Neural cell (in vitro differentiated cells): Measurements from ENCODE around the gene ACLY.

Experiments used
- EP300 ChIP-seq: fragments of 450-650 bp; conservative IDR thresholded peaks from 2 replicates; pipeline ENCODE4 v1.6.1; 2014; ENCODE audit warnings: antibody characterized with exemption, mild to moderate bottlenecking, moderate library complexity; ENCODE audit not compliant: poor library complexity, severe bottlenecking
- EZH2 ChIP-seq: fragments of 200-600, 300-800 bp; shearing (Covaris generic), sonication (generic); IDR thresholded peaks from 2 replicates; pipeline ENCODE4 v1.6.1; 2014; ENCODE audit warnings: antibody characterized with exemption, low read length, borderline replicate concordance, mild to moderate bottlenecking; ENCODE audit not compliant: insufficient read depth, poor library complexity, severe bottlenecking
- RAD21 ChIP-seq: fragments of 450-650 bp; conservative IDR thresholded peaks from 2 replicates; pipeline ENCODE4 v1.6.1; 2014; ENCODE audit warnings: antibody characterized with exemption, mild to moderate bottlenecking, moderate library complexity
- SMC3 ChIP-seq: fragments of 450-650 bp; conservative IDR thresholded peaks from 2 replicates; pipeline ENCODE4 v1.6.1; 2014; ENCODE audit warnings: antibody characterized with exemption, mild to moderate bottlenecking, moderate library complexity; ENCODE audit not compliant: poor library complexity
- TAF1 ChIP-seq: IDR thresholded peaks from 2 replicates; pipeline ENCODE4 v1.6.1; 2012; ENCODE audit warnings: low read depth
- TF ChIP-seq, protein P1 (sequence below): fragments of 450-650 bp; IDR thresholded peaks from 2 replicates; pipeline ENCODE4 v1.5.1; 2014; ENCODE audit warnings: antibody characterized with exemption, mild to moderate bottlenecking, moderate library complexity; ENCODE audit not compliant: poor library complexity, severe bottlenecking
- TF ChIP-seq, protein P2 (sequence below): IDR thresholded peaks from 2 replicates; pipeline ENCODE4 v1.6.1; 2012; ENCODE audit warnings: borderline replicate concordance

DNA sequence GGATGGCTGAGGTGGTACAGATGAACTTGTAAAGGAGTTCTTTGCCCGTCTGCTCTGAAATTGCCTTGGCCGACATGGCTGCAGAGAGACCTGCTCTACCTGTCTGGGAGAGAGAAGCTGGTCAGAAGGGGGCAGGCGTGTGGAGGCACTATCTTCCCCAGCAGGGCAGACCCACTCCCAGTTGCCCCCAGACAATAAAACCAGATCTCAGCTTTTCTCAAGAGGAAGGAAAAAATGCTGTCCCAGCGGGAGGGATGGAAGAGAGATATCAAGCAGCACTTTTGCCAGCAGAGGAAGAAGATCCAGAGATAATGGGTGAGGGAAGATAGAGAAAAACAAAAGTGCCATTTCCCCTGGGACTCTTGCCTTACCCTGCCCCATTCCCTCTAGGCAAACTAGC, 5.0 kb downstream of the ACLY start:
- TF ChIP-seq, protein P1, sequence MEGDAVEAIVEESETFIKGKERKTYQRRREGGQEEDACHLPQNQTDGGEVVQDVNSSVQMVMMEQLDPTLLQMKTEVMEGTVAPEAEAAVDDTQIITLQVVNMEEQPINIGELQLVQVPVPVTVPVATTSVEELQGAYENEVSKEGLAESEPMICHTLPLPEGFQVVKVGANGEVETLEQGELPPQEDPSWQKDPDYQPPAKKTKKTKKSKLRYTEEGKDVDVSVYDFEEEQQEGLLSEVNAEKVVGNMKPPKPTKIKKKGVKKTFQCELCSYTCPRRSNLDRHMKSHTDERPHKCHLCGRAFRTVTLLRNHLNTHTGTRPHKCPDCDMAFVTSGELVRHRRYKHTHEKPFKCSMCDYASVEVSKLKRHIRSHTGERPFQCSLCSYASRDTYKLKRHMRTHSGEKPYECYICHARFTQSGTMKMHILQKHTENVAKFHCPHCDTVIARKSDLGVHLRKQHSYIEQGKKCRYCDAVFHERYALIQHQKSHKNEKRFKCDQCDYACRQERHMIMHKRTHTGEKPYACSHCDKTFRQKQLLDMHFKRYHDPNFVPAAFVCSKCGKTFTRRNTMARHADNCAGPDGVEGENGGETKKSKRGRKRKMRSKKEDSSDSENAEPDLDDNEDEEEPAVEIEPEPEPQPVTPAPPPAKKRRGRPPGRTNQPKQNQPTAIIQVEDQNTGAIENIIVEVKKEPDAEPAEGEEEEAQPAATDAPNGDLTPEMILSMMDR, result no peak
- no peak for TF ChIP-seq EP300
- TF ChIP-seq EZH2, result no peak
- TF ChIP-seq, protein P2, sequence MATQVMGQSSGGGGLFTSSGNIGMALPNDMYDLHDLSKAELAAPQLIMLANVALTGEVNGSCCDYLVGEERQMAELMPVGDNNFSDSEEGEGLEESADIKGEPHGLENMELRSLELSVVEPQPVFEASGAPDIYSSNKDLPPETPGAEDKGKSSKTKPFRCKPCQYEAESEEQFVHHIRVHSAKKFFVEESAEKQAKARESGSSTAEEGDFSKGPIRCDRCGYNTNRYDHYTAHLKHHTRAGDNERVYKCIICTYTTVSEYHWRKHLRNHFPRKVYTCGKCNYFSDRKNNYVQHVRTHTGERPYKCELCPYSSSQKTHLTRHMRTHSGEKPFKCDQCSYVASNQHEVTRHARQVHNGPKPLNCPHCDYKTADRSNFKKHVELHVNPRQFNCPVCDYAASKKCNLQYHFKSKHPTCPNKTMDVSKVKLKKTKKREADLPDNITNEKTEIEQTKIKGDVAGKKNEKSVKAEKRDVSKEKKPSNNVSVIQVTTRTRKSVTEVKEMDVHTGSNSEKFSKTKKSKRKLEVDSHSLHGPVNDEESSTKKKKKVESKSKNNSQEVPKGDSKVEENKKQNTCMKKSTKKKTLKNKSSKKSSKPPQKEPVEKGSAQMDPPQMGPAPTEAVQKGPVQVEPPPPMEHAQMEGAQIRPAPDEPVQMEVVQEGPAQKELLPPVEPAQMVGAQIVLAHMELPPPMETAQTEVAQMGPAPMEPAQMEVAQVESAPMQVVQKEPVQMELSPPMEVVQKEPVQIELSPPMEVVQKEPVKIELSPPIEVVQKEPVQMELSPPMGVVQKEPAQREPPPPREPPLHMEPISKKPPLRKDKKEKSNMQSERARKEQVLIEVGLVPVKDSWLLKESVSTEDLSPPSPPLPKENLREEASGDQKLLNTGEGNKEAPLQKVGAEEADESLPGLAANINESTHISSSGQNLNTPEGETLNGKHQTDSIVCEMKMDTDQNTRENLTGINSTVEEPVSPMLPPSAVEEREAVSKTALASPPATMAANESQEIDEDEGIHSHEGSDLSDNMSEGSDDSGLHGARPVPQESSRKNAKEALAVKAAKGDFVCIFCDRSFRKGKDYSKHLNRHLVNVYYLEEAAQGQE, result no peak
- no peak for TF ChIP-seq RAD21
- TF ChIP-seq TAF1, result no peak
- TF ChIP-seq SMC3, result no peak
